ENCODE data around the gene ARFGAP2.
A peak's percentile ranks its signal among the peaks of the same experiment; 100 is the strongest.

ARFGAP2 gene

DNA sequence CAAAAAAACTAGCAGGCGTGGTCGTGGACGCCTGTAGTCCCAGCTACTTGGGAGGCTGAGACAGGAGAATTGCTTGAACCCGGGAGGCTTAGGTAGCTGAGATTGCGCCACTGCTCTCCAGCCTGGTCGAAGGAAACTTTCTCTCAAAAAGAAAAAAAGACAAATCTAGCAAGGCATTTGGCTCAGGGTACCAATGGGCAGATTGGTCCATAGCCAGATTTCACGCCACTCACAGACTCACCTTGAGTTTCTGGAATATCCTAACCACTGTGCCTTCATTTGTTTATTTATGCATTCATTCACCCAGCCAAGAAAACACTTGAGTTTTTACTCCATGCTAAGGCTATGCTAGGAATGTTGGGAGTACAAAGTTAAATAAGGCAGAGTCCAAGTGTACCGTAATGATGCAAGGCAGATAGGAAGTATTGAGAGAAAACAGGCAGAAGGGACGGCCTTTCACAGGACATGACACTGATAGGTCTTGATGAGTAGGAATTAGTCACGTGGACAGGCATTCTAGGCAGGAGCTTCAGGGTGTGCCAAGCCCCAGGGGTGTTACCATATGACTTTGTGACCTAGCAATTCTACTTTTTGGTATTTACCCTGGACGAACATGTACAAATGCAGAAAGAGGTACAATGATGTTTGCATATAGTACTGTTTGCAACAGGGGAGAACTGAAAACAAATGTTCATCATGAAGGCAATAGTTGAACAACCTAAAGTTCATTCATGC is 12.6 kb upstream of the ARFGAP2 start:
- Histone ChIP-seq H3K27ac (no peak overlapping the region), H3K4me3 (IDR thresholded peaks at IDR 0.05; ENCODE audit: insufficient read depth, low read depth, low read length) (no peak overlapping the region), H3K36me3 (ENCODE audit: insufficient read depth) (no peaks in the 10 kb centered on the region), H3K4me2 (no peak overlapping the region), H3K79me2 (ENCODE audit: insufficient read depth, low read depth) (no peaks in the 10 kb centered on the region), H3K9ac (no peak overlapping the region), H2AFZ (ENCODE audit: low read depth) (no peak overlapping the region), H4K20me1 (ENCODE audit: insufficient read depth) (no peaks in the 10 kb centered on the region), H3K27me3 (ENCODE audit: insufficient read depth, low read depth) (peaks cover 28% of the 10 kb centered on the region; the same call in 1 of the 2 replicates), H3K4me1 (ENCODE audit: low read depth, poor library complexity, severe bottlenecking) (peaks cover 13% of the 10 kb centered on the region)
- TF ChIP-seq, protein P1, sequence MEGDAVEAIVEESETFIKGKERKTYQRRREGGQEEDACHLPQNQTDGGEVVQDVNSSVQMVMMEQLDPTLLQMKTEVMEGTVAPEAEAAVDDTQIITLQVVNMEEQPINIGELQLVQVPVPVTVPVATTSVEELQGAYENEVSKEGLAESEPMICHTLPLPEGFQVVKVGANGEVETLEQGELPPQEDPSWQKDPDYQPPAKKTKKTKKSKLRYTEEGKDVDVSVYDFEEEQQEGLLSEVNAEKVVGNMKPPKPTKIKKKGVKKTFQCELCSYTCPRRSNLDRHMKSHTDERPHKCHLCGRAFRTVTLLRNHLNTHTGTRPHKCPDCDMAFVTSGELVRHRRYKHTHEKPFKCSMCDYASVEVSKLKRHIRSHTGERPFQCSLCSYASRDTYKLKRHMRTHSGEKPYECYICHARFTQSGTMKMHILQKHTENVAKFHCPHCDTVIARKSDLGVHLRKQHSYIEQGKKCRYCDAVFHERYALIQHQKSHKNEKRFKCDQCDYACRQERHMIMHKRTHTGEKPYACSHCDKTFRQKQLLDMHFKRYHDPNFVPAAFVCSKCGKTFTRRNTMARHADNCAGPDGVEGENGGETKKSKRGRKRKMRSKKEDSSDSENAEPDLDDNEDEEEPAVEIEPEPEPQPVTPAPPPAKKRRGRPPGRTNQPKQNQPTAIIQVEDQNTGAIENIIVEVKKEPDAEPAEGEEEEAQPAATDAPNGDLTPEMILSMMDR (conservative IDR thresholded peaks at IDR 0.05; ENCODE audit: low read depth, low read length): no peak

DNA sequence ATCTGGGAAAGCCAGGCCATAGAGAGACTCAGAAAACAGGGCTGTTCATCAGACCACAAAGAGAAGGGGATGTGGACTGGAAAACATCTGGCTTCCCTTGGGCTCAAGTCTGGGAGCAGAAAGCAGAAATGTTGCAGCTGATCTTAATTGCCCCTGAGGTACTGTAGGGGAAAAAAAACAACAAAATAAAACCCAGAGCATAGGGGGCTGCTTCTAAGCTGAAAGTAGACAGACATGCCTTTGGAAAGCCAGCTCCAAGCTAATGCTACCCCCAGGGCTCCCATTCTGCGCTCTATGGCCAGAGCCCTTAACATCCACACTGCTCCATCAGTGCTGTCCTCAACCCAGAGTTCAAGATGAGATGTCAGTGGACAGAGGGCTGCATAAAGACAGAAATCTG is 11.6 kb upstream of the ARFGAP2 start:
- Histone ChIP-seq H2AFZ (ENCODE audit: low read depth) (no peak overlapping the region), H3K27ac (no peak overlapping the region), H3K9ac (no peak overlapping the region), H3K4me1 (ENCODE audit: low read depth, poor library complexity, severe bottlenecking) (peaks cover 13% of the 10 kb centered on the region), H3K4me3 (IDR thresholded peaks at IDR 0.05; ENCODE audit: insufficient read depth, low read depth, low read length) (no peak overlapping the region), H3K4me2 (peak overlapping the region; percentile 72; the same call in 1 of the 2 replicates), H3K36me3 (ENCODE audit: insufficient read depth) (no peaks in the 10 kb centered on the region), H3K79me2 (ENCODE audit: insufficient read depth, low read depth) (no peaks in the 10 kb centered on the region), H3K27me3 (ENCODE audit: insufficient read depth, low read depth) (peaks cover 28% of the 10 kb centered on the region; the same call in 1 of the 2 replicates), H4K20me1 (ENCODE audit: insufficient read depth) (no peaks in the 10 kb centered on the region)
- TF ChIP-seq, protein P1 (conservative IDR thresholded peaks at IDR 0.05; ENCODE audit: low read depth, low read length): no peak

DNA sequence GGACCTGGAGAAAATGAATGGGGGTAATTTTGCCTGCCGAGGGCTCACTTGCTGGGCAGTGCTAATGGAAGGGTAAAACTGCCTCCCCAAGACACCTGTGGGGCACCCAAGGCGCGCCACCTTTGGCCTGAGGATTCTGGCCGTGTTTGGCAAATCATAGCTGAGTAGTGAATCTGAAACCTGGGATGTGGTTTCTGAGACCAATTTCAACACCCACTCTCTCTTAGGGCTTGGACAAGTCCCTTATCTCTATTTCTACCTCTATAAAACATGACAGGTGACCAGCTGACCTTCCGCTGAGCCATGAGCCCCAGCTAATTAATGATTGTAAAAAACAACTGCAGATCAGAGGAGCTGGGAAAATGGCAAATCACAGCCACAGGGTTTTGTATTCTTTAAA is 11.0 kb upstream of the ARFGAP2 start:
- no peak overlapping the region for H3K27ac ChIP-seq
- peak overlapping the region; percentile 95; the same call in 1 of the 2 replicates for H2AFZ ChIP-seq (ENCODE audit: low read depth)
- peaks cover 13% of the 10 kb centered on the region for H3K4me1 ChIP-seq (ENCODE audit: low read depth, poor library complexity, severe bottlenecking)
- peaks cover 28% of the 10 kb centered on the region; the same call in 1 of the 2 replicates for H3K27me3 ChIP-seq (ENCODE audit: insufficient read depth, low read depth)
- no peaks in the 10 kb centered on the region for H3K36me3 ChIP-seq (ENCODE audit: insufficient read depth)
- H3K4me3 ChIP-seq (IDR thresholded peaks at IDR 0.05; ENCODE audit: insufficient read depth, low read depth, low read length): no peak overlapping the region
- peak overlapping the region; percentile 72; the same call in 1 of the 2 replicates for H3K4me2 ChIP-seq
- TF ChIP-seq, protein P1 (conservative IDR thresholded peaks at IDR 0.05; ENCODE audit: low read depth, low read length): no peak
- no peak overlapping the region for H3K9ac ChIP-seq
- H4K20me1 ChIP-seq (ENCODE audit: insufficient read depth): no peaks in the 10 kb centered on the region
- no peaks in the 10 kb centered on the region for H3K79me2 ChIP-seq (ENCODE audit: insufficient read depth, low read depth)

DNA sequence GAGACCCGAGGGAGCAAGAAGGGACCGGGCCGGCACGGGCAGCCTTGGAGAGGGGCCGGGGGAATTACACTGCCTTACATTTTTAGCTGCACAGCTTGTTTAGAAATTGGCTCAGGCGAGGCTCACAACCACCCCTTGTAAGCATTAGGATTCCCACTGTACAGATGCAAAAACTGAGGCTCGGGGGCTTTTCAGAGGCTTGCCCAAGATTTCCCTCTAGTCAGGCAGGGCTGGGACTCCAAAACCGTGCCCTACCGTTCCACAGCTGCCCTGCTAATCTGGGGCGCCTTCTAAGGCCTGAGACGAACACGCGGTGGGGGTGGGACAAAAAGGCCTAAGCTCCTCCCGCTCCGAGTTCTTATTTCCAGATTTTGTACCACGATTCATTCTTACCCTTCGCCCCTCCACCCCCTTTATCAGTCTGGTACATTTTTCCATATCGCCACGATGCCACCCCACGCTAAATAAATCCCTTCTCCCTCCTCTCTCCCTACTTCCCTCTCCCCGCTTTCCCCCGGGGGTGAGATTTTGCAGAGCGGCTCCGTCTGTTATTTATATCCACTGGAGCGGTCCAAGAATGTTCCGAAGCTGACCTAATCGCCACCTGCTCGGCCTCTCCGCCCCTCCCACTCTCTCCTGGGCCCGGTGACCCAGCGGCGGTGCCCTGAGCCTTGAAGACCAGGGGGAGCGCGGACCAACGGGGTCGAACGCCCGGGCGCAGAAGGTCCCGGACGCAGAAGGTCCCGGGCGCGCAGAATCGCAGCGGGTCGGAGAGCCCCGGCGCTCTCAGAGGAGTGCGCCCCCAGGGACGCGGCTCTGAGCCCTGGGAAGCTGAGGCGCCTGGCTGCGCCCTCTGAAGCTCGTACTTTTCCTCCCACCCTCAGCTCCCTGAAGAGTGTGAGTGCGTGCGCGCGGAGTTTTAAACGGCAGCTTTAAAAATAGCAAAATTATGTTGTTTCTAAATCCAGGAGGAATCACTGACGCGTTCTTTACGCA is 10.3 kb upstream of the ARFGAP2 start:
- Histone ChIP-seq H4K20me1 (ENCODE audit: insufficient read depth) (no peaks in the 10 kb centered on the region), H3K79me2 (ENCODE audit: insufficient read depth, low read depth) (no peaks in the 10 kb centered on the region), H3K4me3 (IDR thresholded peaks at IDR 0.05; ENCODE audit: insufficient read depth, low read depth, low read length) (no peak overlapping the region), H2AFZ (ENCODE audit: low read depth) (peak overlapping the region; percentile 95), H3K4me1 (ENCODE audit: low read depth, poor library complexity, severe bottlenecking) (peaks cover 13% of the 10 kb centered on the region), H3K27ac (no peak overlapping the region), H3K36me3 (ENCODE audit: insufficient read depth) (no peaks in the 10 kb centered on the region), H3K9ac (peak overlapping the region; percentile 22; the same call in 1 of the 2 replicates), H3K27me3 (ENCODE audit: insufficient read depth, low read depth) (peaks cover 28% of the 10 kb centered on the region; the same call in 1 of the 2 replicates), H3K4me2 (peak overlapping the region; percentile 72)
- TF ChIP-seq, protein P1 (conservative IDR thresholded peaks at IDR 0.05; ENCODE audit: low read depth, low read length): no peak

Data from KMS-11 (cell line).